GM21529 (cell line): ENCODE measurements around the gene AGAP1.
"Not testable (repeated sequence)": the region's sequence is repeated elsewhere in the genome, so short reads cannot be mapped to it uniquely, and the experiment has no call there.

ENCODE experiments used
- ATAC-seq: cut with Tn5 transposase; IDR thresholded peaks from one replicate; pipeline ENCODE4 v1.9.1; 2021; ENCODE audit not compliant: unreplicated experiment

The AGAP1 gene

DNA sequence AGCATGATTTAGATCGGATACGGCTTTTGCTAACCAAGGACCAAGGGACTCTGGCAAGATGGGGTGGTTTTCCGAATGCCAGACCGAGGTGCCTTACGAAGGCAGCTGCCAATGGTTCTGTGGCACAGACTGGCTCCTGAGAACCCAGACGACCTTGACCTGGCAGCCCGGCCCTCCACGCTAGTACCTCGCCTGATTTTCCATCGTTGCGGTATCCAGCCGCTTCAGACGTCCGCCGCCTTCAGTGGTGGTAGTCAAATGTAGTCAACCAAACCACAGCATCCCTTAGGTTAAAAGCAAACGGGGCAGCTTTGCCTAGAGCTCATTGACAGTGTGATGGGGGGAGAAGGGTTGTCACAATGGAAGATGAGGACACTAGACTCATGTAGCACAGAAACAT is 631.7 kb downstream of the AGAP1 start:
- no peak for ATAC-seq

DNA sequence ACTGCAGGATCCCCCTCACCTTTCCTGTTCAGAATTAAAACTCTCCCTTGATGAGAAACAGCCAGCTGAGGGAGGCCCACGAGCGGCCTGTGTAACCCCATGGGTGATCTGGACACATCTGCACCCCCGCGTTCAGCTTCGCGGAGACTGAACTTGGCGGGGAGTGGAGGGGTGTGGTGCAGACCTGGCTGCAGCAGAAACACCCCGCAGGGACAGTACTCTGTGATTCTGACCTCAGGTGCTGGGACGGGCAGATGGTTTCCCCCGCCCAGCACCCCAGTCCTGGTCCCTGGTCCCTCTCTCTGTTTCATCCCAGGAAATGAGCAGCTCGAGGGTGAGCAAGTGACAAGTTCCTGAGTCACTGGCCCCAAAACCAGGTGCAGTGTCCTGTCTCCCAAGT is 633.2 kb downstream of the AGAP1 start:
- ATAC-seq, result no peak

DNA sequence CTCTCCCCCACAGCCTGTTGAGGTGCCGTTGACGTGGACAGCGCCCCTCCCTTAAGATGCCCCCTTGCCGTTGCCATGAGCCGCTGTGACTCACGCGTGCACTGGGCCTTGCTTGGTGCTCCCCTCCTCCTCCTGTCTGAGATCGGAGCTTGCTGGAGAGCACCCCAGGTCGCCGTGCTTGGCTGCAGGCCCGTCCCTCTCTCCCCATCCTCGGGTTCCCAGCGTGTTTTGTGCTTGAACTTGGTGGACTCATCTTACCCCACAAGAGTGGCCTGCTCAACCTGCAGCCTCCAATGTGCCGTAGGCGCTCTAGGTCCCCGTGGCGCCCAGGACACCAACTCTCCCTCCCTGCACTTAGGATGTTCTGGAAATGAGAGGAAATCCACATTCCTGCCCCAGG is 634.5 kb downstream of the AGAP1 start:
- no peak for ATAC-seq

DNA sequence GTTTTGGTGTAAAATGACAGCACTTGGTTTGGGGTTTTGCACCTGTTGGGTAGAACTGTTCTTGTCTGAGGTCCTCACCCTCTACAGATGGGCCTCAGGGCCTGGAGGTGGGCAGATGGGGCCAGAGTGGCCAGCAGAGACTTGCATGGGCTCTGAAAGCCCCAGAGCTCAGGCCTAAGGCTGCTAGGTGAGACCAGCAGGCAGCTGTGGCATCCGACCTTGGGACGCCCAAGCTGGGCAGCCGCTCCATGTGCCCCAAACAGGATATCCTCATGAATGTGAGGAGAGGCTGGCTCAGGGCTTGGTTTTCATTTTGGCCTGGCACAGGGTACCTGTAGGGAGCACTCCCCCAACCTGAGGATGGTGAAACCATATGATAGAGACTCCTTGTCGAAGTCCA is 636.1 kb downstream of the AGAP1 start:
- ATAC-seq, result no peak

DNA sequence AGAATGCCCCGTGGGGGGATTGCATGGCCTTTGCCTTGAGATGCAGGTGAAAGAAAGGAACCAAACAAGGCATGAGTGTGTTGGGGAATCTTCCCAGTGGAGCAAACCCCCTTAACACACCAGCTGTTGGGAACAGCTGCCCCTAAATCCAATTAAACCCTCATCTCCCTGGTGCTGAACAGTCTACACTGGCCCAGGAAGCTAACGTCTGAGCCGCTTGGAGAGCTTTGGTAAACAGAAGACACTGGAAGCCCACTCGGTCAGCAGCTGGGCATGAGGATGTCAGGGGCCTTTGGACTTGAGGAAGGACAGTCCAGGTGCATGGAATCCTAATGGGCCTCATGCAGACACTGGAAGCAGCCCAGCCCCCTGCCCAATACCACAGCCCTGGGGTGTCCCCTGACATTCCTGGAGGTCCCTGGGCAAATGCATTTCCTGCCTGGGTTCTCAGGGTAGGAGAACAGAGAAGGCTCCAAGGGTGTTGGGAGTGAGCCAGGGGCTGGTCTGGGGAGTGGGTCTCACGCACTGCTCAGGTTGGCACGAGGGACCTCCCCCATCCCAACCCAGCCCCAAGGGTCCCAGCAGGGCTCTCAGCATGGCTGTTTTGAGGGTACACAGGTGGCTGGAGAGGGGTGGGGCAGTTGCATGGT is 636.6 kb downstream of the AGAP1 start:
- no peak for ATAC-seq

DNA sequence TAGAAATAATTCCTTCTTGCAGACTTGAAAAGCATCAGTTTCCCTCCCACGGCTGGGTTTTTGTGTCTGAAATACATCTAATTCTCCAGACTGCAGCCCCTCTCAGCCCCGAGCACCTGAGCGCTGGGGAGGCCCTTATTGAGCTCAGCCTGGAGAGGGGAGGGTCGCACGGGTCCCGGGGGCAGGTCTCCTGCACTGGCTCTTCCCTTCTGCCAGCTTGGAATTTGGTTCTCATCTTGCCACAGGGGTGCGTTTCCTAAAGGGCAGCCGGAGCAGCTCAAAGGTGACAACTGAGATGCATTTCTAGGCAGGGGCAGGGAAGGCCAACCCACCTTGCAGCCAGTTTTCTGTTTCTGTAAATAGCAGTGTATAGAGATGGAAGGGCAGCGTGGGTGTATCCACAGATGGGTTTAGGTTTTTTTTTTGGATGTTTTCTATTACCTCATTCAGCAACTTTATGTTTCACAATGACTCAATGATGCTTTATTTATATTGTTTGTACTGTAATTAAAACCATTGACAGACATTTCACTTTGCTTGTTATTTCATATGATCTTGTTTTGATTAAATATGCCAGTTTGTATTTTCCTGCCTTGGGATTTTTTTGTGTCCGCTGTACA is 637.3 kb downstream of the AGAP1 start:
- no peak for ATAC-seq

DNA sequence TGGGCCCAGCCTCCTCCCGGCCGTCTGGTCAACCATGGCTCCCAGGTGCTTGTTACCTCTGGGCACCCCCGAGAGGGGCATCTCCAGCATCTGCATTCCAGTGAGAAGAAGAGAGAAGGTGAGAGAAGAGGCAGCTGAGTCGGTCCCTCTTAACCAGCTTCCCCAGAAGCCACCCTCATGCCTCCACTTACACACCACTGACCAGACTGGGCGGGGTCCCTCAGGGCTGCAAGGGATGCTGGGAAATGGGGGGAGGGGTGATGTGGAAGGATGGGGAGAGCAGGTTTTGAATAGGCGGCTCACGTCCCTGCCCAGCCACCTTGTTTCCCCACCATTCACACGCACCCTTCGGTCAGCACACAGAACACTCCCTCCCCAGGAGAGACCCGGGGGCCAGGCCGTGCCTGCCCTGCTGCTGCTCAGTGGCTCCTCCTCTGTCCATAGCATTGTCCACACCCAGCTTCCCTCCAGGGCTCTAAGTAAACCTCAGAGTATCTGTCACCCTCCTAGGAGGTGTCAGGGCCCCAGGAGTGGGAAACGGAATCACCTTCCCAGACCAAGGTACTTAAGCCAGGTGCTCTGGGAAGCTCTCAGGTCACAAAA is 639.7 kb downstream of the AGAP1 start:
- ATAC-seq, result no peak

DNA sequence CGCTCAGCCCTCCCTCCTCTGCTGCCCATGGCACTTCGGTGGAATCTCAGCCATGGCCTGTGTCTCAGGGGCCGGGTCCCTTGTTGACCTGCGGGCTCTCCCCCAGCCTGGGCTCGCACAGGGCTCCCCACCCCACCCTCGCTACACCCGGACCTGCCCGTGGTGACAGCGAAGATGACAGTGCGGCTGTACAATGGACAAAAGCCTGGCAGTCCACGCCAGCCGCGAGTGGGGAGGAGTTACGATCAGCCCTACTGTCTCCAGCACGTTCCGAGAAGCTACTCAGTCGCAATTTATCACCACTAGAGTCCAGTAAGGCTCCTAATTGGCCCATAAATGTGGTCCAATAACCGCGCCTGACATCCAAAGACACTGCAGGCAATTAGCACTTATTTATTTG is 642.7 kb downstream of the AGAP1 start:
- no peak for ATAC-seq

DNA sequence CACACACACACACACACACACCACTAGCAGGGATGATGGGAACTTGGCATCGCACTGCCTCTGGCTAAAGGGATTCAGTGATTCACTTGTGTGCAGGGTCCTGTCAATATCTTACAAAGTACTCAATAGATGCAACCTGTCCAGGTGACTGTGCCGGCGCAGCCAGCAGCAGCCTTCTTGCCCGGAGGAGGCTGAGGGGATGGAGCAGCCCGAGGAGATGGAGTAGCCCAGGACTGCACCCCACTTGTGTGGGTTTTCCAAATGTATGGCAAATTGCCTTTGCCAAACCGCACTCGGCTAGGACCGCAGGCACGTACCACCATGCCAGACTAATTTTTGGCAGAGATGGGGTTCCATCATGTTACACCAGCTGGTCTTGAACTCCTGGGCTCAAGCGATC is 643.2 kb downstream of the AGAP1 start:
- no peak for ATAC-seq

DNA sequence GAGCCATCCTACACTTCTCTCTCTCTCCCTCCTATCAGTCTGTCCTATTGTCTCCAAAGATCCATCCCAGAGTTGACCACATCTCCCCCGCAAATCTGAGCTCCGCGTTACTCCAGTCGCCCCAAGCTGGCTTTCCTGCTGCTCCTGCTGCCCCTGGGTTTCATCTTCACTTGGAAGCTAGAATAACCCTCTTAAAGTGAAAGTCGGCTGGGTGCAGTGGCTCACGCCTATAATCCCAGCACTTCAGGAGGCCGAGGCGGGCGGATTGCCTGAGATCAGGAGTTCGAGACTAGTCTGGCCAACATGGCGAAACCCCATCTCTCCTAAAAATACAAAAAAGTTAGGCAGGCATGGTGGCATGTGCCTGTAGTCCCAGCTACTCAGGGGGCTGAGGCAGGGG is 647.8 kb downstream of the AGAP1 start:
- not testable (repeated sequence) for ATAC-seq

DNA sequence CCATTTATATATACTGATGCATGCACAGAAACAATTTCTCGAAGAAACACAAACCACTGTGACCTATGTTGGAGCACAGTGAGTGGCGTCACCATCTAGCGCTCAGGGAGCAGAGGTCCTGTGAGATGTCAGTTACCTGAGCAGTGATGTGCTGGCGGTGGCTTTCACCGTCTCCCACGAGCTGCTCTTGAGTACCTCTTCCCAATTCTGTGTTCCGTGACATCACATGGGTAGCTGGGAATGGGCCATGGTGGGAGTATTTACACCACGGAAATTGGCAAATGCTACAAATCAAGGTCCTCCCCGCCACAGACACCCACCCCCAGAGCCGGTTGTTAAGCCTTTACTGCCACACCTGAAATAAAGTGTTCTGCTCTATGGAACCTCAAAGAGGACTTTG is 650.0 kb downstream of the AGAP1 start:
- ATAC-seq, result no peak

DNA sequence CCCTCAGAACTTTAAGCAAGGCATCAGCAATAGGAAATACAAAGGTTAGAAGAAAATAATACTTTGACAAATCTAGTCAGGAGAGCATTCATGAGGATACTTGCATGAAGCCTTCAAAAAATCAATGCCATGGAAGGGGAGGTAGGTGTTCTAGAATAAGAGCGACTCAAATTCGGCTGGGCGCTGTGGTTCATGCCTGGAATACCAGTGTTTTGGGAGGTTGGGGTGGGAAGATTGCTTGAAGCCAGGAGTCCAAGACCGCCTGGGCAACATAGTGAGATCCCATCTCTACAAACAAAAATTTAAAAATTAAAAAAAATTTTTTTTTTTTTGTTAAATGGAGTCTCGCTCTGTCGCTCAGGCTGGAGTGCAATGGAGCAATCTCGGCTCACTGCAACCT is 652.6 kb downstream of the AGAP1 start:
- no peak for ATAC-seq

DNA sequence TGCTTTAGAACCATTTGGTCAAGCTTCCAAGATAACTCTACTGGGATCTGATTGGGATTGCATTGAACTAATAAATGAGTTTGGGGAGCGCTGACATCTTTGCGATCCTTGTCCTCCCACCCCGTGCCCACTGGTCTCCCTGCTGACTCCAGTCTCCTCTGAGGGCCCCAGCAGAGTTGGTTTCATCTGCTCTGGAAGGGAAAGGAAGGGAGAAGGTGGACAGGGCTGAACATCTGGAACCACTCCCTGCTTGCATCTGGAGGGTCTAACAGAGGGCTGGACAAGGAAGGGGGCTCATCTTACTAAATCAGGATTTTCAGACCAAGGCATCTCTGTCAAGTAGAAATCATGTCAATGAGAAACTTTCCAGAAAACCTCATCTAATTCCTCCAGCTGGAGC is 661.6 kb downstream of the AGAP1 start:
- no peak for ATAC-seq

DNA sequence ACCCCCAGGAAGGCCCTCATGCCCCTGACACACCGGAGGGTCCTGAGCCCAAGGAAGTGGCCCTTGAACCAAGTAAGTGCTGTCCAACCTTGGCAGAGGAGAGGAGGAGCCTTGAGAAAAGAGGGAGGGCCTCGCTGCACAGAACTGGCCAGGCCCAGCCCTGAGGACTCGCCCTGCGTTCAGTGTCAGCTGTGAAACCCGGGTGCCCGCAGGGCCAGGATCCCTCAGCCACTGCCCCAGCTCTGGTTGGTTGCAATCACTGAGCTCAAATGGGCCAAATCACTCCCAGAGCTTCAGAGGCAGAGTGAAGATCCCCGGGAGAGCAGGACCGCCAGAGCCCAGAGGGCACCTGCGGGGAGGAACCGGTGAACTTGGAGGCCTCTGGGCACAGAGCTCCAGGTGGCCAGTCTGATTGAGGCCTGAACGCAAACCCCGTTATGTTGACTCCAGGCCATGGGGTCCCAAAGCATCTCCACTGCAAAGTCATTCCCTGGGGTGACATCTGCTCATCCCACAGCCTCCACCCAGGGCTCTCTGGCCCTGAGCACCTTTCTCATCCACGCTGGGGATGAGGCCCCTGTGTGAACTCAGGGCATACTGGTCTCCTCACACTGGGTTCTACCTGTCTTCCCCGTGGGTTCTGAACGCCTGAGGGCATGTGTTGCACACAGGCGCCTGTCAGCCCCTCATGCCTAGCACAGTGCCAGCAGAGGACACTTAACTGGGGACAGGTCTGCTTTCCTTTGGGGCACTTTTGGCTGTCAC is 662.4 kb downstream of the AGAP1 start:
- ATAC-seq, result no peak

DNA sequence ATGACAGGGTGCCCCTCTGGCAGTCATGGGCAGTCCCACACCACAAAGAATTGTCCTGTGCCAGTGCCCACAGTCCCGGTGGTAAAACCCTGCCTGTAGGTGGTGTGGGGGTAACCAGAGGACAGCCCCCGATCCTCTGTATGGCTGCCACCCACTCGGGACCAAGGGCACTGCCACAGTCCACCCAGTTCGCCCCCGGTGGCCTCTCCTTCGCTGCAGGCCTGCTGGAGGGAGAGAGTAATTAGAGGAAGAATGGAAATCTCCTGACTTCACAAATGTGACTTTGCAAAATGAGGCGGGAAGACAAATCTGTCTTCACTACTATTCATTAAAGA is 663.0 kb downstream of the AGAP1 start:
- no peak for ATAC-seq

DNA sequence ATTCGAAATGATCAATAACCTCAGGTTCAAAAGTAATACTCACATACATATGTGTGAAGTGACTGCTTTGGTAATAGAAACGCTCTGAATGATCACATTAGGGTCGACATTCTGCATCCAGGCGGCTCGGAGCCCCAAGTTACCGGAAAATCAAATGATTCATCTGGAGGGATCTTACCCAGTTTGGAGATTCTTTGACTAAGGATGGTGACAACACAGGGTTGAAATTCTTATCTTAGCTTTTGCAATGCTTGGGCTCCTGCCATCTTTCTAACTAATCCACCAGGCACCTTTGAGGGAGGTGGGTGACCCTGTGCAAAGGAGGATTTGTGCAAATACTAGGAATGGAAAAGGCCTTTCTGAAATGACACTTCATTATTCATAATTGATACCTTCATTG is 663.5 kb downstream of the AGAP1 start:
- no peak for ATAC-seq

DNA sequence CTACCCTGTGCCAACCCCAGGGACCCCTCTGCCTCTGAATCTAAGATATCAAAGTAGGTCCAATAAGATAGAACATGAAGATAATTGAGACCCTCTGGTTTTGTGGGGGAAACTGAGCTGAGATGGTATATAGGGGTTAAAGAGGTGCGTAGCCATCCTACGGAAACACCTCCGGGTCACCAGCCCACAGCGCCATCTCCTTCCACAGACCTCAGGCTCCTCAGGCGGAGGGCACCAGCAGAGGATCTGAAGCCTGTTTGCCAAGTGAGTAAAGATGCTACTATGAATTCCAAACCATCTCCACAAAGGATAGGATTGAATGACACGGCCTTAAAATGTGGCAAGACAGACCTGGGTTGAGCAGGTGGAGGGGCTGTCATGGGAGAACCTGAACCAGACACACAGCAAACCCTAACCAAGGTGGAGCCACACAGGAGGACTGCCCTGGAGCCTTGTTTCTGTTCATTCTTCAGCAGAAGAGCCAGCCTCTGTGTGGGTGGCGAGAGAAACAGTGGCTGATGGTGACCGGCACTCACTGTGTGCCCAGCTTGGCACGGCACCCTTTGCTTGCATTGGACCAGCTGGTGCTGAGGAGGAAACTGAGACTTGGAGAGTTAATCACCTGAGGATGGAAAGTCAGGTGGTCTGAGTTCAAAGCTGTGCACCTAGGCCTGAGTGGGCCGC is 664.1 kb downstream of the AGAP1 start:
- ATAC-seq, result no peak

DNA sequence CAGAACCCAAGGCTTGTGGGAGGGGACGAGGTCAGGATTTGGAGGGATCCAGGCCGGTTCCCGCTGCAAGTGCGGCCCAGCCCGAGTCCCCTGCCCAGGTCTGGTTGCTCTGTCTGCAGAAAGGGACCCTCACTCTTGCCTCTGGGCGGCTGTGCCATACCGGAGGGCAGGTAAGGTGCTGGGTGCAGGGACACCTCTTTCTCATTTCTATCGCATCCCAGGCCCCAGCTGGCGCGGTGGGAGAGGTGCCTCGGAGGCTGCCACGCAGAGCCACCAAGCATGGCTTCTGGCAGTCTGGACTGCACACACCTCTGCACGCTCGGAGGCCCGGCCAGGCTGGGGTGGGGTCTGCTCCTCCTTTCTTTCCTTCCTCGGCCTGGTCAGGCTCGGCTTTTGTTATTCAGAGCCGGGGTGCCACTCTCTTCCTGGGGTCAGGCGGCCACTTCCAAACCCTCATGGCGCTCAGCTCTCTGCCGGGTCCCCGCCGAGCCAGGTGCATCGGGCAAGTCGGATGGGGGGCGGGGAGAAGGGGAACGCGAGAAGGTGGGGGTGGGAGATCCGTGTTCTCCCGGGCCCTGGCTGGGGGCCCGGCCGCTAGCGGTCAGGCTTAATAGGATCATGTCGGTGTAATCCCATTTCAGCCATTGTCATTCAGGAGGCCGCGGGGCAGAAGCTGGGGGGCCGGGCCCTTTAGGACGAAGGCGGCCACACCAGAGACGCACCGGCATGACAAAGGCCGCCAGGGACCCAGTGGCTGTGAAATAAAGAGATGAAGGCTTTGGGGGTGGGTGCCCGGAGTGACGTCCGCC is 665.3 kb downstream of the AGAP1 start:
- no peak for ATAC-seq

DNA sequence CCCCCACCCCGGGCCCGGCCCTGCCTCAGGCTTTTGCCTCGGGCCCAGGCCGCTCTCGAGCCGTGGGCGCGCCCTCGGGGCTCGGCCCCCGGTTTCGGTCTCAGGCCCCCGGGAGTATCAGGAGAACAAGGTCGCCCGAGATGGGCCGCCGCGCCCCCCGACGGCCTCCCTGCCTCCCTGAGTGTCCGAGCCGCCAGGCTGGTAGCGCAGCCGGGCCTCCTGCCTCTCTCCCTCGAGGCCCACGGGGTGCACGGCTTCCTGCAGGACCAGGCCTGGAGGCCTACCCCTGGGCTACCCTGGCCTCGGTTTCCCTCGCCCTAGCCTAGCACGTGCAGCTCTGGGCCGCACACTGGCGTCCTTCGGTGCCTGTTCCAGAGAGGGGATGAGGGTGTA is 665.9 kb downstream of the AGAP1 start:
- no peak for ATAC-seq

DNA sequence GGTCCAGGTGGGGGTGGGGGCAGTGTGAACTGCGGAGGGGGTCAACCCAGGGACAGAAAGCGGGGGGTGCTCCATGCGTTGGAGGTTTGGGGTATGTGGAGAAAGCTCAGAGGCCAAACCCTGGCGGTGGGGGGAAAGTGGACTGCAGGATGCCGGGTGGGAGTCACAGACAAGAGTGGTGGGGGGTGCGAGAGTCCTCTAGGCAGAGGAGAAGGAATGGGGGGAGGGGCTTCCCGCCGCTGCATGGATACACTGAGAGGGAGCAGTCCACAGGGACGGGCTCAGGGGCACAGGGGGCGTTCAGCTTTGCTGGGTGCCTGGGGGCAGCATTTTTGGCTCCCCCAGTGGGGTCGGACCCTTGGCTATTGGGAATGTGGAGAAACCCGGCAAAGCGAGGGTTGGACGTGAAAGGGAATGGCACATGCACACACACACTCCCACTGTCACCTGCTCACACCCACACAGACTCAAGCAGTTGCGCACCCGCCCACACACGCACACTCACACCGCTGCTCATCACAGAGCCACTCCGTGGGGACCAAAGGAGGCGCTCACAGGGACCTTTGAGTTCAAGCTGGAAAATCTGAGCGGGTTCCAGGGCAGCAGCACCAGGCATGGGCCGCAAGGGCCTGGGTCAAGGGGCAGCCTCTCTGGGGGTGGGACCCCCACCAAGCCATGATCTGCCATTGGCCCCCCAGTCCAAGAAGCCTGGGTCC is 666.7 kb downstream of the AGAP1 start:
- ATAC-seq, result no peak
